Fibroblast of skin of right quadriceps (primary cell): ENCODE measurements around the gene TOP1.

ENCODE experiments used
- DNase-seq: peaks from one replicate; pipeline ENCODE4 v3.0.0-alpha.2; 2013

Gene TOP1

DNA sequence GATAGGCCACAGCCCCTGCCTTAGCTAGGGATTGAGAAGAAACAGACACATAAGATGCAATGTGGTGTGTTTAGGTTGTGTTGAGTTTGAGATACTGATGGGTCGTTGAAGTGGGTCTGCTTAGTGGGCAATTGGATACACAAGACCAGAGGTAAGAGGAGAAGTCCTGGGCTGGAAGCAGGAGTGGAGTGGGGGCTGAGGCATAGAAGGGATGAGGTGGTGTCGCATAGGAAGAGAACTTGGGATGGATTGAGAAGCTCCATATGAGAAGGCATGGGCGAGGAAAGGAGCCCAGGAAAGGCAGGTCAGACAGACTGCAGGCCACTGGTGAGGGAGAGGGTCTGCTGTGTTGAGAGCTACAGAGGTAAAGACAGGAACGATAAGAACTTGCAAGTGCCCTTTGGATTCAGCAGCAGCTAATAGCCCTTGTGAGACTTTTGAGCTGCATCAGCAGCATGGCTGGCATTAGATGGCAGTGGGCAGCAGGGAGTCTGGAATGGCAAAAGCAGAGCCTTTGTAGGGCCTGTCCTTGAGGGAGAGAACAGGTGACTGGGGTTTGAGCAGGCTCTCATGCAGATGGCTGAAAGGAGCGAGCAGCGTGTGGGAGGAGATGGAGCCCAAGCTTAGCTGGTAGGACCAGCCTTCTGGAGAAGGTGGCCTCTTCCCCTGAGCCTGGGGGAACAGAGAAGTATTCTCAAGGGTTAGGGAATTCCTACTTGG lies 141.9 kb downstream of the TOP1 start:
- no peak for DNase-seq

DNA sequence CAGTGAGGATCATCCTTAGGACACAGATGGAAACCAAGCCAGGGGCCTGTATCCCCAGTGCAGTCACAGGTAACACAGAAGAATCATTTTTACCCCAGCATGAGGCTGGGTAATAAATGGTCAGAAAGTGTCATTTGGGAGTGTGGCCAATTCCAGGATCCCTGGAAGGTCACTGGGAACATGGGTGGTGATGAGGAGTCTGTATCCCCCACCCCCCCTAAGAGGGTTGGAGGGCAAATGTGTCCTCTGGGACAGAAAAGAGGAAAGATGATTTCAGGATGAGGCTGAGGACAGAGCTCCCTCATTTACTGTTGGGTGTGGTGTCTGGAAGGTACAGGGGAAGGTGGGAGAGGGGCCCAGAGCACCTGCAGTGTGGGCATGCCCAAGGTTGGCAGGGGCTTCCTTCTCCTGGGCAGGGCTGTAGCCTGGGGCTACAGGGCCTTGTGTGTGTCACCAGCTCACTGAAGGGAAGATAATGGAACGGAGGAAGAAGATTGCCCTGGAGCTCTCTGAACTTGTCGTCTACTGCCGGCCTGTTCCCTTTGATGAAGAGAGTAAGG lies 143.2 kb downstream of the TOP1 start:
- DNase-seq = no peak

GRCh38 chr20:41172296-41173140 lies 143.9 kb downstream of the TOP1 start:
- DNase-seq = no peak

DNA sequence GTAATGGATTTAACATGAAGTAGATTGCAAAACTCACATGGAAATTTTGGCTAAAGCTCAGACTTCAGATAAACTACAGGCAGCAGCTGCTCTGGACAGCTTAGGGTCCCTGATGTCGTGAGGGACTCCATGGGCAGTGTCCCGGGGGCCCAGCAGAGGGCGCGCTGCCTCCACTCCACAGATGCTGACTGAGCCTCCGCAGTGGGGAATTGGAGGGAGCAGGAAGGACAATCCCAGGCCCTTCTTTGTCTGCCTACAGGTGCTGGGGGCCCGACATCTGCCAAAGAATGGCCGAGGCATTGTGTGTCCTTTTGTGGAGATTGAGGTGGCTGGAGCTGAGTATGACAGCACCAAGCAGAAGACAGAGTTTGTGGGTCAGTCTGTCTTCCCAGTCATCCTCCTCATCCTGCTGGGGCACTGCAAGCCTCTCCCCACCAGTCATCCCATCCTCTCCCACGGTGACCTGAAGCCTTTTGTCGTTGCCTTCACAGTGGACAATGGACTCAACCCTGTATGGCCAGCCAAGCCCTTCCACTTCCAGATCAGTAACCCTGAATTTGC lies 144.6 kb downstream of the TOP1 start:
- DNase-seq = peak; percentile 64

- DNase-seq = no peak
These were observed 145.2 kb downstream of the TOP1 start for GRCh38 chr20:41173791-41174341.
